Measurements from ENCODE around the gene NR3C2. TPM values are rescaled to one million over a fixed set of nuclear protein-coding genes. Genes with fewer than 3 reads are reported as not detected.
A peak's percentile ranks its signal among the peaks of the same experiment; 100 is the strongest.

Gene NR3C2
- total RNA-seq, 1 experiment from 2014 or later, result 0.16 TPM

- no peaks in the 10 kb centered on the region for H3K4me1 Mint-ChIP-seq (ENCODE audit: low read depth, unreplicated experiment)
- no peaks in the 10 kb centered on the region for H3K9me3 Mint-ChIP-seq (ENCODE audit: unreplicated experiment)
- Histone ChIP-seq H3K4me1 (peaks cover 9% of the 10 kb centered on the region), H3K9me3 (no peaks in the 10 kb centered on the region), H3K4me3 (ENCODE audit: low read depth, low read length) (no peak overlapping the region), H3K27me3 (replicated peaks; ENCODE audit: control insufficient read depth, insufficient read depth, low read length) (no peaks in the 10 kb centered on the region; the same call in 1 of the 2 replicates), H3K36me3 (ENCODE audit: control insufficient read depth, insufficient read depth, low read length) (no peaks in the 10 kb centered on the region)
- BruUV-seq (replicated peaks), result no TSS peak
- peaks cover 9% of the 10 kb centered on the region for H3K27me3 Mint-ChIP-seq (ENCODE audit: insufficient read depth, unreplicated experiment)
- no peak overlapping the region for H3K4me3 Mint-ChIP-seq (ENCODE audit: unreplicated experiment)
- DNase-seq, result no peak
- no peaks in the 10 kb centered on the region for H3K36me3 Mint-ChIP-seq (ENCODE audit: insufficient read depth, unreplicated experiment)
- H3K27ac Mint-ChIP-seq (ENCODE audit: unreplicated experiment), result no peak overlapping the region
- ChIA-PET POLR2A (no interaction called here), CTCF (no interaction called here)
- intact Hi-C loops (cut with micrococcal nuclease; ENCODE audit: unreplicated experiment), result loop anchor here (10.0 kb wide), 2 partner anchors 347 to 817 kb away; no protein-coding TSS in a partner anchor
- no peak for TF ChIP-seq CTCF (IDR thresholded peaks at IDR 0.05; ENCODE audit: insufficient read depth in 1 of 2, low read depth in 1 of 2, low read length in 1 of 2, severe bottlenecking in 1 of 2, unreplicated experiment in 1 of 2)
These were observed 5.9 kb upstream of the NR3C2 start for GRCh38 chr4:148448141-148448540.

- CTCF ChIA-PET, result no interaction called here
- Histone ChIP-seq H3K27me3 (replicated peaks; ENCODE audit: control insufficient read depth, insufficient read depth, low read length) (no peaks in the 10 kb centered on the region; the same call in 1 of the 2 replicates), H3K36me3 (ENCODE audit: control insufficient read depth, insufficient read depth, low read length) (no peaks in the 10 kb centered on the region), H3K9me3 (no peaks in the 10 kb centered on the region), H3K4me1 (peaks cover 9% of the 10 kb centered on the region), H3K4me3 (ENCODE audit: low read depth, low read length) (no peak overlapping the region)
- POLR2A ChIA-PET, result no interaction called here
- H3K36me3 Mint-ChIP-seq (ENCODE audit: insufficient read depth, unreplicated experiment), result peaks cover 2% of the 10 kb centered on the region
- H3K9me3 Mint-ChIP-seq (ENCODE audit: unreplicated experiment), result no peaks in the 10 kb centered on the region
- no peak for TF ChIP-seq CTCF (IDR thresholded peaks at IDR 0.05; ENCODE audit: insufficient read depth in 1 of 2, low read depth in 1 of 2, low read length in 1 of 2, severe bottlenecking in 1 of 2, unreplicated experiment in 1 of 2)
- H3K27me3 Mint-ChIP-seq (ENCODE audit: insufficient read depth, unreplicated experiment), result peaks cover 9% of the 10 kb centered on the region
- no peak for DNase-seq
- H3K4me1 Mint-ChIP-seq (ENCODE audit: low read depth, unreplicated experiment), result no peaks in the 10 kb centered on the region
- intact Hi-C loops (cut with micrococcal nuclease; ENCODE audit: unreplicated experiment), result loop anchor here (10.0 kb wide), 2 partner anchors 347 to 817 kb away; no protein-coding TSS in a partner anchor
- no peak overlapping the region for H3K27ac Mint-ChIP-seq (ENCODE audit: unreplicated experiment)
- no TSS peak for BruUV-seq (replicated peaks)
- H3K4me3 Mint-ChIP-seq (ENCODE audit: unreplicated experiment), result no peak overlapping the region
These were observed 5.5 kb upstream of the NR3C2 start for GRCh38 chr4:148447681-148448080.

- intact Hi-C loops (cut with micrococcal nuclease; ENCODE audit: unreplicated experiment), result loop anchor here (10.0 kb wide), 2 partner anchors 349 to 819 kb away; no protein-coding TSS in a partner anchor
- CTCF ChIA-PET, result no interaction called here
These were observed 3.7 kb upstream of the NR3C2 start for GRCh38 chr4:148445860-148446330.

More at GRCh38 chr4:148445860-148446330, 3.7 kb upstream of the NR3C2 start:
- BruUV-seq (replicated peaks), result no TSS peak
- no peak for TF ChIP-seq CTCF (IDR thresholded peaks at IDR 0.05; ENCODE audit: insufficient read depth in 1 of 2, low read depth in 1 of 2, low read length in 1 of 2, severe bottlenecking in 1 of 2, unreplicated experiment in 1 of 2)
- peak overlapping the region; percentile 41 for H3K4me3 ChIP-seq (ENCODE audit: low read depth, low read length)
- peaks cover 6% of the 10 kb centered on the region for H3K36me3 Mint-ChIP-seq (ENCODE audit: insufficient read depth, unreplicated experiment)
- peaks cover 14% of the 10 kb centered on the region for H3K27me3 Mint-ChIP-seq (ENCODE audit: insufficient read depth, unreplicated experiment)
- no peak for DNase-seq
- no peaks in the 10 kb centered on the region for H3K9me3 Mint-ChIP-seq (ENCODE audit: unreplicated experiment)
- POLR2A ChIA-PET, result interaction anchor here (0.6 kb wide), 1 partner anchor 919 kb away, joined by 3 read pairs; no protein-coding TSS in a partner anchor
- H3K36me3 ChIP-seq (ENCODE audit: control insufficient read depth, insufficient read depth, low read length), result no peaks in the 10 kb centered on the region
- H3K4me1 Mint-ChIP-seq (ENCODE audit: low read depth, unreplicated experiment), result peaks cover 7% of the 10 kb centered on the region
- no peaks in the 10 kb centered on the region; the same call in 1 of the 2 replicates for H3K27me3 ChIP-seq (replicated peaks; ENCODE audit: control insufficient read depth, insufficient read depth, low read length)
- H3K27ac Mint-ChIP-seq (ENCODE audit: unreplicated experiment), result no peak overlapping the region
- peaks cover 9% of the 10 kb centered on the region for H3K4me1 ChIP-seq
- no peaks in the 10 kb centered on the region for H3K9me3 ChIP-seq
- H3K4me3 Mint-ChIP-seq (ENCODE audit: unreplicated experiment), result peak overlapping the region; percentile 67
